OCI-LY1 (cell line): ENCODE results near the gene ROR2.

Experiments used
- EZH2 ChIP-seq: fragments of 200-600 bp; sonication (generic), shearing (Covaris generic); IDR thresholded peaks from 2 replicates; pipeline ENCODE4 v1.8.0; 2017; ENCODE audit warnings: borderline replicate concordance, mixed run types, mild to moderate bottlenecking, antibody characterized with exemption, low read length, moderate library complexity, mixed read lengths
- TF ChIP-seq, protein P1 (sequence below): fragments of 200-600 bp; sonication (generic), shearing (Covaris generic); IDR thresholded peaks from 2 replicates; pipeline ENCODE4 v1.5.1; 2017; ENCODE audit warnings: mild to moderate bottlenecking, antibody characterized with exemption, low read length, moderate library complexity, mixed read lengths

DNA sequence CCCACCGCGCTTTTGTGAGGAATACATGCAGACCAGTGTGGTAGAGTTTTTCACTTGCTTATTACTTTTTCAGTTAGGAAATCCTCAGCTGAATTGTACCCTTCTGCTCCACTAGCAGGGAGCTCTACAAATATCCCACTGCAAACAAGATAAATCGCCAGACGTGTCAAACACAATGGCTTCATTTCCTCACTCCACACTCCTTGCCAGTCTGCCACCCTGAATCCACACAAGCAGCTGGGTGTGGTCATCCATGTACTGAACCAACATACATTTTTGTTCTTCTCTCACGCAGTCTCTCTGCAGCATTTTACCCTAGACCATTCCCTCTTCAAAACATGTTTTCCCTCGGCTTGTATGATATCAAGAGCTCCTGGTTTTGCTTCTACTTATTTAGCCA lies 3.7 kb upstream of the ROR2 start:
- TF ChIP-seq, protein P1, sequence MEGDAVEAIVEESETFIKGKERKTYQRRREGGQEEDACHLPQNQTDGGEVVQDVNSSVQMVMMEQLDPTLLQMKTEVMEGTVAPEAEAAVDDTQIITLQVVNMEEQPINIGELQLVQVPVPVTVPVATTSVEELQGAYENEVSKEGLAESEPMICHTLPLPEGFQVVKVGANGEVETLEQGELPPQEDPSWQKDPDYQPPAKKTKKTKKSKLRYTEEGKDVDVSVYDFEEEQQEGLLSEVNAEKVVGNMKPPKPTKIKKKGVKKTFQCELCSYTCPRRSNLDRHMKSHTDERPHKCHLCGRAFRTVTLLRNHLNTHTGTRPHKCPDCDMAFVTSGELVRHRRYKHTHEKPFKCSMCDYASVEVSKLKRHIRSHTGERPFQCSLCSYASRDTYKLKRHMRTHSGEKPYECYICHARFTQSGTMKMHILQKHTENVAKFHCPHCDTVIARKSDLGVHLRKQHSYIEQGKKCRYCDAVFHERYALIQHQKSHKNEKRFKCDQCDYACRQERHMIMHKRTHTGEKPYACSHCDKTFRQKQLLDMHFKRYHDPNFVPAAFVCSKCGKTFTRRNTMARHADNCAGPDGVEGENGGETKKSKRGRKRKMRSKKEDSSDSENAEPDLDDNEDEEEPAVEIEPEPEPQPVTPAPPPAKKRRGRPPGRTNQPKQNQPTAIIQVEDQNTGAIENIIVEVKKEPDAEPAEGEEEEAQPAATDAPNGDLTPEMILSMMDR, result no peak
- TF ChIP-seq EZH2, result no peak
